Measurements from ENCODE around the gene HYCC1.

Gene HYCC1

DNA sequence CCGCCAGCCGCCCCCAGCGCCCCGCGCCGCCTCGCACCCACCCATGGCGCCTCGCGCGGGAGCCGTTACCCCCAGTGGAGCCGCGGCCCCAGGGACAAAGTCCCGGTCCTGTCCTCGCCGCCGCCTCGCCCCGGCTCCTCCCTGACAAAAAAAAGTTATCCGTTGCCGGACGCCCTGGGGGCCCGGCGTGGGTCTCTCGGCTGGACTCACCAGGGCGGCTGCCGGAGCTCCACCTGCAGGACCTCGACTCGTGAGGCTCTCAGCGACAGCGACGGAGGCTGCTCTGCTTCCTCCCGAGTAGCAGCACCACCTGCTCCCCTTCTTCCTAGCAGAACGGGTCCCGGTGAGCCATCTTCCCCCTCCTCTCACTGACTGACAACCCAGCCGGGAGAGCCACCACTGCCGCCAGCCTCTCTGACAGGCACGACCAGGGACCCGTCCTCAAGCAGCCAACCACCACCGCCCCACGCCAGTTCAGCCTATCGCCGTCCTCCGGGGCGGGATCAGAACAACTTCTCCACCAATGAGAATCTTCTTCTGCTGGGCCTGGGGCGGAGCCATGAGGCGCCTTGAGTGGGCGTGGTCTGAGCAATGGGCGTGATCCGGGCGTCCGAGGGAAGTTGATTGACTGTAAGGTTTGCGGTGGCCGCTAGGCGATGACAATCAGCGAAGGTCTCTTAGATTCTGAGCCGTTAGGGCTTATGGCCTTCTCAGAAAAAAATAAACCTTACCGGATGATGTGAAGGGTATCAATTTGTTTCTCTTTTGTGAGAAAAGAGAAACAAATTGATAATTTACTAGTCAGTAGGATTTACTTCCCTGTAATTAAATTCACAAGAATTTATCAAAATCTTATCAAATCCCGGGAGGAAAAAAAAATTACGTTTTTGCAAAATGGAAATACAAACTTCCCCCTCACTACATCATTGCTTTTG is at the start of gene HYCC1:
HYCC1 (minus strand) TSS at position 416 of the 935 bp plus-strand sequence. CDS start 23,019 bp downstream, outside the sequence.
- peaks cover 77% of the 10 kb centered on the region for H3K4me1 ChIP-seq (ENCODE audit: control insufficient read depth, low read length)
- peak within 1 kb of the TSS; percentile 42 for H3K27ac ChIP-seq (ENCODE audit: low read depth, low read length)
- H3K4me3 ChIP-seq (ENCODE audit: low read length): peak within 1 kb of the TSS; percentile 88
- H3K27me3 ChIP-seq (ENCODE audit: control insufficient read depth, low read length): no peaks in the 10 kb centered on the region
- no peak for TF ChIP-seq EZH2phosphoT487 (IDR thresholded peaks at IDR 0.05; ENCODE audit: borderline replicate concordance, low read length)
- TF ChIP-seq, protein P1, sequence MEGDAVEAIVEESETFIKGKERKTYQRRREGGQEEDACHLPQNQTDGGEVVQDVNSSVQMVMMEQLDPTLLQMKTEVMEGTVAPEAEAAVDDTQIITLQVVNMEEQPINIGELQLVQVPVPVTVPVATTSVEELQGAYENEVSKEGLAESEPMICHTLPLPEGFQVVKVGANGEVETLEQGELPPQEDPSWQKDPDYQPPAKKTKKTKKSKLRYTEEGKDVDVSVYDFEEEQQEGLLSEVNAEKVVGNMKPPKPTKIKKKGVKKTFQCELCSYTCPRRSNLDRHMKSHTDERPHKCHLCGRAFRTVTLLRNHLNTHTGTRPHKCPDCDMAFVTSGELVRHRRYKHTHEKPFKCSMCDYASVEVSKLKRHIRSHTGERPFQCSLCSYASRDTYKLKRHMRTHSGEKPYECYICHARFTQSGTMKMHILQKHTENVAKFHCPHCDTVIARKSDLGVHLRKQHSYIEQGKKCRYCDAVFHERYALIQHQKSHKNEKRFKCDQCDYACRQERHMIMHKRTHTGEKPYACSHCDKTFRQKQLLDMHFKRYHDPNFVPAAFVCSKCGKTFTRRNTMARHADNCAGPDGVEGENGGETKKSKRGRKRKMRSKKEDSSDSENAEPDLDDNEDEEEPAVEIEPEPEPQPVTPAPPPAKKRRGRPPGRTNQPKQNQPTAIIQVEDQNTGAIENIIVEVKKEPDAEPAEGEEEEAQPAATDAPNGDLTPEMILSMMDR (IDR thresholded peaks at IDR 0.05; ENCODE audit: low read depth, low read length, poor library complexity, severe bottlenecking): peak; percentile 58
- H3K79me2 ChIP-seq (ENCODE audit: control insufficient read depth, low read length): peaks cover 48% of the 10 kb centered on the region
- peaks cover 15% of the 10 kb centered on the region for H4K20me1 ChIP-seq (ENCODE audit: control insufficient read depth, insufficient read depth, low read depth, low read length)
- peaks cover 12% of the 10 kb centered on the region for H3F3A ChIP-seq (ENCODE audit: control insufficient read depth, insufficient read depth)
- no peaks in the 10 kb centered on the region for H3K9me2 ChIP-seq (replicated peaks; ENCODE audit: control insufficient read depth, low read length)
- peaks cover 4% of the 10 kb centered on the region; the same call in 1 of the 2 replicates for H3K36me3 ChIP-seq (ENCODE audit: control insufficient read depth, low read length)
- H3K4me2 ChIP-seq (ENCODE audit: low read length): peak within 1 kb of the TSS; percentile 93
- no peaks in the 10 kb centered on the region for H3K9me3 ChIP-seq (ENCODE audit: control insufficient read depth, insufficient read depth, low read length)

DNA sequence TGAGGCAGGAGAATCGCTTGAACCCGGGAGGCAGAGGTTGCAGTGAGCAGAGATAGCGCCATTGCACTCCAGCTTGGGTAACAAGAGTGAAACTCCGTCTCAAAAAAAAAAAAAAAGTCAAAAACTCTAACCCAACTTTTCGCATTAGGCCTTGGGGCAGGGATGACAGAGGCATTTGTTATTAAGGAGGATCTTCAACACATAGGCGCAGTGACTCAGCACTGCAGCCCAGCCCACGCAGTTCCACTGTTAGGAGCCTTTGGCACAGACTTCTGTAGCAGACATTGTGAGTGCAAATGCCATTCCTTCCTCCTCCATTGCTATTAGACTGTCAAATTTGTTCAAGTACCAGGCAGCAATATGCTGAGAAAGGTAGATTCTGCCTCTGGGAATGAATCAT is 48.5 kb upstream of the HYCC1 start:
- Histone ChIP-seq H3K4me1 (ENCODE audit: control insufficient read depth, low read length) (no peaks in the 10 kb centered on the region), H3K9me2 (replicated peaks; ENCODE audit: control insufficient read depth, low read length) (no peaks in the 10 kb centered on the region), H3K27ac (ENCODE audit: low read depth, low read length) (no peak overlapping the region), H3F3A (ENCODE audit: control insufficient read depth, insufficient read depth) (no peaks in the 10 kb centered on the region), H3K9me3 (ENCODE audit: control insufficient read depth, insufficient read depth, low read length) (no peaks in the 10 kb centered on the region), H3K79me2 (ENCODE audit: control insufficient read depth, low read length) (no peaks in the 10 kb centered on the region), H3K4me2 (ENCODE audit: low read length) (no peak overlapping the region), H4K20me1 (ENCODE audit: control insufficient read depth, insufficient read depth, low read depth, low read length) (no peaks in the 10 kb centered on the region), H3K4me3 (ENCODE audit: low read length) (no peak overlapping the region), H3K36me3 (ENCODE audit: control insufficient read depth, low read length) (no peaks in the 10 kb centered on the region), H3K27me3 (ENCODE audit: control insufficient read depth, low read length) (peaks cover 15% of the 10 kb centered on the region)
- no peak for TF ChIP-seq EZH2phosphoT487 (IDR thresholded peaks at IDR 0.05; ENCODE audit: borderline replicate concordance, low read length)
- TF ChIP-seq, protein P1 (IDR thresholded peaks at IDR 0.05; ENCODE audit: low read depth, low read length, poor library complexity, severe bottlenecking): no peak

DNA sequence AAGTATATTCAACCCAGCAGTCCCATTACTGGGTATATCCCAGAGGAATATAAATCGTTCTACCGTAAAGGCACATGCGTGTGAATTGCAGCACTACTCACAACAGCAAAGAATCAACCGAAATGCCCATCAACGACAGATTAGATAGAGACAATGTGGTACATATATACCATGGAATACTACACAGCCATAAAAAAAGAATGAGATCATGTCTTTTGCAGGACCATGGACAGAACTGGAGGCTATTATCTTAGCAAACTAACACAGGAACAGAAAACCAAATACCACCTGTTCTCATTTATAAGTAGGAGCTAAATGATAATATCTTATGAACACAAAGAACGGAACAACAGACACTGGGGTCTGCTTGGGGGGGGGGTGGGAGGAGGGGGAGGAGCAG is 47.4 kb upstream of the HYCC1 start:
- no peak overlapping the region for H3K4me3 ChIP-seq (ENCODE audit: low read length)
- H3K36me3 ChIP-seq (ENCODE audit: control insufficient read depth, low read length): no peaks in the 10 kb centered on the region
- TF ChIP-seq EZH2phosphoT487 (IDR thresholded peaks at IDR 0.05; ENCODE audit: borderline replicate concordance, low read length): no peak
- TF ChIP-seq, protein P1 (IDR thresholded peaks at IDR 0.05; ENCODE audit: low read depth, low read length, poor library complexity, severe bottlenecking): no peak
- H3K27ac ChIP-seq (ENCODE audit: low read depth, low read length): no peak overlapping the region
- no peaks in the 10 kb centered on the region for H3K79me2 ChIP-seq (ENCODE audit: control insufficient read depth, low read length)
- no peaks in the 10 kb centered on the region for H3K9me2 ChIP-seq (replicated peaks; ENCODE audit: control insufficient read depth, low read length)
- no peaks in the 10 kb centered on the region for H4K20me1 ChIP-seq (ENCODE audit: control insufficient read depth, insufficient read depth, low read depth, low read length)
- H3K9me3 ChIP-seq (ENCODE audit: control insufficient read depth, insufficient read depth, low read length): no peaks in the 10 kb centered on the region
- H3K4me1 ChIP-seq (ENCODE audit: control insufficient read depth, low read length): no peaks in the 10 kb centered on the region
- H3F3A ChIP-seq (ENCODE audit: control insufficient read depth, insufficient read depth): no peaks in the 10 kb centered on the region
- H3K4me2 ChIP-seq (ENCODE audit: low read length): no peak overlapping the region
- peaks cover 12% of the 10 kb centered on the region for H3K27me3 ChIP-seq (ENCODE audit: control insufficient read depth, low read length)

All from DOHH2 (cell line).